ENCODE measurements around the gene NDUFV1. TPM values are rescaled to one million over a fixed set of nuclear protein-coding genes. Genes with fewer than 3 reads are reported as not detected.

The NDUFV1 gene
- total and polyA plus RNA-seq, 12 donors, result 84.2 to 439 (median 244) TPM

- Histone ChIP-seq H3K9me3 (replicated peaks in 1 of 3) (no peaks in the 10 kb centered on the region), H3K4me1 (replicated peaks in 1 of 2) (no peaks in the 10 kb centered on the region), H3K36me3 (replicated peaks in 1 of 2) (no peaks in the 10 kb centered on the region), H3K27ac (no peak overlapping the region), H3K27me3 (peaks cover 6% of the 10 kb centered on the region), H3K4me3 (no peak overlapping the region)
- peak; percentile 54 to 83 (median 69) for DNase-seq
- 54 to 55% (median 55%) methylated on average over 19 to 21 of the region's 21 CpGs for WGBS, 4 donors
- intact Hi-C loops (cut with DNase I), result loop anchor here in 1 of 2 donors (2.0 kb wide), 1 partner anchor 86 kb away; no protein-coding TSS in a partner anchor
- TF ChIP-seq POLR2A (IDR thresholded peaks at IDR 0.05), result no peak
- TF ChIP-seq CTCF (IDR thresholded peaks at IDR 0.05), result peak; percentile 64 to 81 (median 71)
These were observed 33.9 kb upstream of the NDUFV1 start for GRCh38 chr11:67572747-67573419.

- Histone ChIP-seq H3K27ac (no peak overlapping the region), H3K36me3 (replicated peaks in 1 of 2) (no peaks in the 10 kb centered on the region), H3K4me3 (no peak overlapping the region), H3K27me3 (peaks cover 6% of the 10 kb centered on the region), H3K9me3 (replicated peaks in 1 of 3) (no peaks in the 10 kb centered on the region), H3K4me1 (replicated peaks in 1 of 2) (no peaks in the 10 kb centered on the region)
- DNase-seq, result no peak
- intact Hi-C loops (cut with DNase I), result no loop called here
- TF ChIP-seq POLR2A (IDR thresholded peaks at IDR 0.05) (no peak), CTCF (IDR thresholded peaks at IDR 0.05) (no peak)
- 35 to 59% (median 52%) methylated on average over 3 of the region's 3 CpGs for WGBS, 4 donors
These were observed 31.8 kb upstream of the NDUFV1 start for GRCh38 chr11:67574938-67575337.

- no peak overlapping the region for H3K4me3 ChIP-seq
- no peak for TF ChIP-seq POLR2A (IDR thresholded peaks at IDR 0.05)
- 64 to 76% (median 71%) methylated on average over 7 to 14 of the region's 14 CpGs for WGBS, 4 donors
- H3K27ac ChIP-seq, result no peak overlapping the region
- H3K9me3 ChIP-seq (replicated peaks in 1 of 3), result no peaks in the 10 kb centered on the region
- H3K4me1 ChIP-seq (replicated peaks in 1 of 2), result no peaks in the 10 kb centered on the region
- no peaks in the 10 kb centered on the region for H3K36me3 ChIP-seq (replicated peaks in 1 of 2)
- peaks cover 6% of the 10 kb centered on the region for H3K27me3 ChIP-seq
- DNase-seq, result no peak
- intact Hi-C loops (cut with DNase I), result no loop called here
These were observed 29.8 kb upstream of the NDUFV1 start for GRCh38 chr11:67576735-67577475.

- 74 to 90% (median 78%) methylated on average over 2 to 6 of the region's 6 CpGs for WGBS, 4 donors
- no peaks in the 10 kb centered on the region for H3K36me3 ChIP-seq (replicated peaks in 1 of 2)
- peaks cover 6% of the 10 kb centered on the region for H3K27me3 ChIP-seq
- H3K9me3 ChIP-seq (replicated peaks in 1 of 3), result no peaks in the 10 kb centered on the region
- DNase-seq, result no peak
- intact Hi-C loops (cut with DNase I), result no loop called here
- H3K4me3 ChIP-seq, result no peak overlapping the region
- H3K27ac ChIP-seq, result no peak overlapping the region
- no peaks in the 10 kb centered on the region for H3K4me1 ChIP-seq (replicated peaks in 1 of 2)
- TF ChIP-seq CTCF (IDR thresholded peaks at IDR 0.05) (no peak), POLR2A (IDR thresholded peaks at IDR 0.05) (no peak)
These were observed 28.8 kb upstream of the NDUFV1 start for GRCh38 chr11:67577951-67578350.
